Measurements from ENCODE around the gene NEU3.
"Not testable (repeated sequence)": the region's sequence is repeated elsewhere in the genome, so short reads cannot be mapped to it uniquely, and the experiment has no call there.

The NEU3 gene

GRCh38 chr11:75031224-75031753 is 42.6 kb downstream of the NEU3 start:
- DNase-seq = peak; percentile 79

GRCh38 chr11:75031771-75032549 is 43.2 kb downstream of the NEU3 start:
- DNase-seq = peak; percentile 87

- DNase-seq = no peak
Observed at GRCh38 chr11:75032550-75032935, 43.8 kb downstream of the NEU3 start.

- DNase-seq = no peak
Observed at GRCh38 chr11:75033916-75034315, 45.2 kb downstream of the NEU3 start.

GRCh38 chr11:75035256-75035655 is 46.5 kb downstream of the NEU3 start:
- DNase-seq = no peak

- DNase-seq = peak; percentile 82
Observed at GRCh38 chr11:75035911-75036565, 47.3 kb downstream of the NEU3 start.

GRCh38 chr11:75040167-75040770 is 51.5 kb downstream of the NEU3 start:
- DNase-seq = peak; percentile 52

GRCh38 chr11:75041263-75041662 is 52.5 kb downstream of the NEU3 start:
- DNase-seq = no peak

GRCh38 chr11:75041821-75042220 is 53.1 kb downstream of the NEU3 start:
- not testable (repeated sequence) for DNase-seq

- not testable (repeated sequence) for DNase-seq
Observed at GRCh38 chr11:75044381-75045170, 55.8 kb downstream of the NEU3 start.

GRCh38 chr11:75046668-75047067 is 57.9 kb downstream of the NEU3 start:
- not testable (repeated sequence) for DNase-seq

GRCh38 chr11:75047191-75047590 is 58.5 kb downstream of the NEU3 start:
- DNase-seq = no peak

GRCh38 chr11:75049501-75050266 is 61.0 kb downstream of the NEU3 start:
- DNase-seq = not testable (repeated sequence)

GRCh38 chr11:75050516-75050915 is 61.8 kb downstream of the NEU3 start:
- DNase-seq = no peak

- no peak for DNase-seq
Observed at GRCh38 chr11:75051043-75051442, 62.3 kb downstream of the NEU3 start.

GRCh38 chr11:75052457-75052856 is 63.7 kb downstream of the NEU3 start:
- no peak for DNase-seq

- no peak for DNase-seq
Observed at GRCh38 chr11:75055511-75055910, 66.8 kb downstream of the NEU3 start.

- no peak for DNase-seq
Observed at GRCh38 chr11:75056814-75057213, 68.1 kb downstream of the NEU3 start.

GRCh38 chr11:75059299-75059698 is 70.6 kb downstream of the NEU3 start:
- DNase-seq = no peak

- no peak for DNase-seq
Observed at GRCh38 chr11:75063741-75064314, 75.1 kb downstream of the NEU3 start.

- DNase-seq = no peak
Observed at GRCh38 chr11:75066061-75066460, 77.3 kb downstream of the NEU3 start.

Measured in islet precursor cell (in vitro differentiated cells).